NCI-H526 (cell line): ENCODE results near the gene ALDH16A1.

ENCODE experiments used
- DNase-seq, 2 experiments: peaks; one replicate each; lab custom pipeline; 2025; lab: John Stamatoyannopoulos, UW

The ALDH16A1 gene

GRCh38 chr19:49488863-49489537 is 36.0 kb downstream of the ALDH16A1 start:
- DNase-seq = no peak

GRCh38 chr19:49489601-49490167 is 36.7 kb downstream of the ALDH16A1 start:
- no peak for DNase-seq

- no peak for DNase-seq
Measured at GRCh38 chr19:49490287-49491029, 37.4 kb downstream of the ALDH16A1 start.

GRCh38 chr19:49491030-49491803 is 38.2 kb downstream of the ALDH16A1 start:
- no peak for DNase-seq

- no peak for DNase-seq
Measured at GRCh38 chr19:49491804-49492572, 39.0 kb downstream of the ALDH16A1 start.

GRCh38 chr19:49492573-49493405 is 39.8 kb downstream of the ALDH16A1 start:
- DNase-seq = no peak

- DNase-seq = no peak
Measured at GRCh38 chr19:49496574-49497008, 43.6 kb downstream of the ALDH16A1 start.

- DNase-seq = peak; percentile 34 to 62
Measured at GRCh38 chr19:49497047-49497788, 44.2 kb downstream of the ALDH16A1 start.

GRCh38 chr19:49497789-49498103 is 44.7 kb downstream of the ALDH16A1 start:
- no peak for DNase-seq

GRCh38 chr19:49498475-49498874 is 45.5 kb downstream of the ALDH16A1 start:
- DNase-seq = no peak

- DNase-seq = no peak
Measured at GRCh38 chr19:49499030-49499670, 46.1 kb downstream of the ALDH16A1 start.

GRCh38 chr19:49502866-49503581 is 50.0 kb downstream of the ALDH16A1 start:
- DNase-seq = peak; percentile 64 to 81

- DNase-seq = no peak
Measured at GRCh38 chr19:49503582-49503962, 50.5 kb downstream of the ALDH16A1 start.

GRCh38 chr19:49506575-49507105 is 53.6 kb downstream of the ALDH16A1 start:
- DNase-seq = peak in 1 of 2 experiments; percentile 81

GRCh38 chr19:49507803-49508494 is 54.9 kb downstream of the ALDH16A1 start:
- no peak for DNase-seq

- peak; percentile 39 to 77 for DNase-seq
Measured at GRCh38 chr19:49512970-49513745, 60.1 kb downstream of the ALDH16A1 start.

- DNase-seq = peak in 1 of 2 experiments; percentile 58
Measured at GRCh38 chr19:49513746-49514118, 60.7 kb downstream of the ALDH16A1 start.
